KMS-11 (cell line): ENCODE data around the gene ISOC1.

Experiments used
- H2AFZ ChIP-seq: fragments of 200-600 bp; sonication (generic); 2 replicates; pipeline ENCODE4 v1.6.1; 2016; ENCODE audit warnings: antibody characterized with exemption, mixed run types, low read depth
- H3K27ac ChIP-seq: fragments of 200-600 bp; sonication (generic); 2 replicates; pipeline ENCODE4 v1.6.1; 2016; ENCODE audit warnings: mild to moderate bottlenecking, mixed run types
- H3K27me3 ChIP-seq: fragments of 200-600 bp; sonication (generic); 2 replicates; pipeline ENCODE4 v1.6.1; 2017; ENCODE audit warnings: mild to moderate bottlenecking, low read depth, mixed run types, moderate library complexity; ENCODE audit not compliant: insufficient read depth
- H3K36me3 ChIP-seq: fragments of 200-600 bp; sonication (generic); 2 replicates; pipeline ENCODE4 v1.6.1; 2017; ENCODE audit warnings: mild to moderate bottlenecking, mixed run types; ENCODE audit not compliant: insufficient read depth
- H3K4me1 ChIP-seq: fragments of 200-600 bp; sonication (generic); 2 replicates; pipeline ENCODE4 v1.6.1; 2016; ENCODE audit warnings: mild to moderate bottlenecking, low read depth, mixed run types; ENCODE audit not compliant: poor library complexity, severe bottlenecking
- H3K4me2 ChIP-seq: fragments of 200-600 bp; sonication (generic); 2 replicates; pipeline ENCODE4 v1.7.0; 2016; ENCODE audit warnings: mild to moderate bottlenecking, mixed run types
- H3K4me3 ChIP-seq: fragments of 200-600 bp; sonication (generic); IDR thresholded peaks from 2 replicates; pipeline ENCODE4 v1.6.1; 2017; ENCODE audit warnings: low read depth, low read length, mixed read lengths; ENCODE audit not compliant: insufficient read depth
- H3K79me2 ChIP-seq: fragments of 200-600 bp; sonication (generic); 2 replicates; pipeline ENCODE4 v1.6.1; 2016; ENCODE audit warnings: low read depth, mixed run types; ENCODE audit not compliant: insufficient read depth
- H3K9ac ChIP-seq: fragments of 200-600 bp; sonication (generic); 2 replicates; pipeline ENCODE4 v1.6.1; 2016; ENCODE audit warnings: mild to moderate bottlenecking, mixed run types
- H4K20me1 ChIP-seq: fragments of 200-600 bp; sonication (generic); 2 replicates; pipeline ENCODE4 v1.6.1; 2016; ENCODE audit warnings: mild to moderate bottlenecking, mixed run types; ENCODE audit not compliant: insufficient read depth
- TF ChIP-seq, protein P1 (sequence below): fragments of 200-600 bp; sonication (generic); conservative IDR thresholded peaks from 2 replicates; pipeline ENCODE4 v1.6.1; 2017; ENCODE audit warnings: low read depth, mild to moderate bottlenecking, antibody characterized with exemption, low read length, moderate library complexity, mixed read lengths

ISOC1 gene

DNA sequence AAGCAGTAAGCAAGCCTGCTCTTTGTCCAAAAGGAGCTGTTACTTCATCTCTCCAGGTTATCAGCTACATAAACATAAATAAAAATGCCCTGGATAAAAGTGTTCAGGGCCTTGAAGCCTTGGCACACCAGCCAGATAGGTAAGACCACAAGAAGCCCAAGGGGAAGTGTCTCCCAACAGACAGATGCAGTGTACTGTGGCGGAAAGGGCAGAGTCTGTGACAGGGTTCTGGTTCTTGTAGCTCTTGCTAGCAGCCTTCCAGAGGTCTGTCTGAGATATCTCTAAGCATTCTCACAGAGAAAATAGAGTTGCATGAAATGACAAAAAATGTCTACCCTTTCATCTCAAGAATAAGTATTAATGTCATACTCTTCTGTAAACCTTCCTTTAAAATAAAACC is 30.1 kb downstream of the ISOC1 start:
- H2AFZ ChIP-seq: no peak overlapping the region
- no peaks in the 10 kb centered on the region for H4K20me1 ChIP-seq
- no peak overlapping the region for H3K4me3 ChIP-seq
- peaks cover 18% of the 10 kb centered on the region for H3K4me1 ChIP-seq
- no peaks in the 10 kb centered on the region for H3K27me3 ChIP-seq
- no peak overlapping the region for H3K9ac ChIP-seq
- H3K79me2 ChIP-seq: no peaks in the 10 kb centered on the region
- no peak overlapping the region for H3K27ac ChIP-seq
- H3K36me3 ChIP-seq: no peaks in the 10 kb centered on the region
- TF ChIP-seq, protein P1, sequence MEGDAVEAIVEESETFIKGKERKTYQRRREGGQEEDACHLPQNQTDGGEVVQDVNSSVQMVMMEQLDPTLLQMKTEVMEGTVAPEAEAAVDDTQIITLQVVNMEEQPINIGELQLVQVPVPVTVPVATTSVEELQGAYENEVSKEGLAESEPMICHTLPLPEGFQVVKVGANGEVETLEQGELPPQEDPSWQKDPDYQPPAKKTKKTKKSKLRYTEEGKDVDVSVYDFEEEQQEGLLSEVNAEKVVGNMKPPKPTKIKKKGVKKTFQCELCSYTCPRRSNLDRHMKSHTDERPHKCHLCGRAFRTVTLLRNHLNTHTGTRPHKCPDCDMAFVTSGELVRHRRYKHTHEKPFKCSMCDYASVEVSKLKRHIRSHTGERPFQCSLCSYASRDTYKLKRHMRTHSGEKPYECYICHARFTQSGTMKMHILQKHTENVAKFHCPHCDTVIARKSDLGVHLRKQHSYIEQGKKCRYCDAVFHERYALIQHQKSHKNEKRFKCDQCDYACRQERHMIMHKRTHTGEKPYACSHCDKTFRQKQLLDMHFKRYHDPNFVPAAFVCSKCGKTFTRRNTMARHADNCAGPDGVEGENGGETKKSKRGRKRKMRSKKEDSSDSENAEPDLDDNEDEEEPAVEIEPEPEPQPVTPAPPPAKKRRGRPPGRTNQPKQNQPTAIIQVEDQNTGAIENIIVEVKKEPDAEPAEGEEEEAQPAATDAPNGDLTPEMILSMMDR: no peak
- H3K4me2 ChIP-seq: no peak overlapping the region

DNA sequence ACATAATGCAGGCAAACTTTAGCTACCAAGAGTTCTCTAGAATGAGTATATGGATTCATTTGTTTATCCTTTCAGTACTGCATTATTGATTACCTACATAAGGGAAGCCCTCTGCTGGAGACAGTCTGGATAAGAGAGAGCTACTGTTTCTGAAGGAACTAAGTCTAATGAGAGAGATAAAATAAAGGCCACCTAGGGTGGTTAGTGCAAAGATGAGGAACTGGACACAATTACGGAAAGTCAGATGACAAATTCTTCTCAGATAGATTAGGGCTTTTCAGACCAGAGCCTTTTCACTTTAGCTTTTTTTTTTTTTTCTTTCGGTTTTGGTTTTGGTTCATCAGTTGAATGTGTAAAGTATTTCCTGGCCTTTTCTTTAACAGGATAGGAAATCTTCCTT is 31.3 kb downstream of the ISOC1 start:
- Histone ChIP-seq H3K4me2 (peak overlapping the region; percentile 69), H3K4me3 (no peak overlapping the region), H4K20me1 (no peaks in the 10 kb centered on the region), H3K4me1 (peaks cover 18% of the 10 kb centered on the region), H3K36me3 (no peaks in the 10 kb centered on the region), H2AFZ (peak overlapping the region; percentile 68), H3K79me2 (no peaks in the 10 kb centered on the region), H3K9ac (peak overlapping the region; percentile 20; the same call in 1 of the 2 replicates), H3K27ac (peak overlapping the region; percentile 64), H3K27me3 (no peaks in the 10 kb centered on the region)
- TF ChIP-seq, protein P1: peak; percentile 20; the same call in 1 of the 2 replicates

DNA sequence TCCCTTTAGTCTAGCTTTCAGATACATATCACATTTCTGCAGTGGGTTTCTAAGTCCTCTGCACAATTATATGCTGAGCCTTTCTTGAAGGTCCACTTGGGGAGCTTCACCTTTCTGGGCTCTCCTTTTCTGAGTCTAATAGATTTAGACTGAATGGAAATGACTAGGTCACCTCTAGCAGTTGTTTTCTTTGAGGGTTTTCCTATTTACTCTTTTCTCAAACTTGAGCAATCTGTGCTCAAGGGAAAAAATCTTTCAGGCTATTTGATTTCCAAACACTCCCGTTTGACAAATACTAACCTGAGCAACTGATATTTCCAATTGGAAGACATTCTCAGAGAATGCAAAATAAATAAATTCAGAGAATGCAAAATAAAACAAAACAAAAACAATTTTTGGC is 39.0 kb downstream of the ISOC1 start:
- H4K20me1 ChIP-seq: no peaks in the 10 kb centered on the region
- no peak overlapping the region for H2AFZ ChIP-seq
- H3K4me1 ChIP-seq: no peaks in the 10 kb centered on the region
- no peak overlapping the region for H3K4me2 ChIP-seq
- no peaks in the 10 kb centered on the region for H3K27me3 ChIP-seq
- H3K27ac ChIP-seq: no peak overlapping the region
- H3K9ac ChIP-seq: no peak overlapping the region
- no peaks in the 10 kb centered on the region for H3K36me3 ChIP-seq
- H3K79me2 ChIP-seq: no peaks in the 10 kb centered on the region
- TF ChIP-seq, protein P1: no peak
- no peak overlapping the region for H3K4me3 ChIP-seq

DNA sequence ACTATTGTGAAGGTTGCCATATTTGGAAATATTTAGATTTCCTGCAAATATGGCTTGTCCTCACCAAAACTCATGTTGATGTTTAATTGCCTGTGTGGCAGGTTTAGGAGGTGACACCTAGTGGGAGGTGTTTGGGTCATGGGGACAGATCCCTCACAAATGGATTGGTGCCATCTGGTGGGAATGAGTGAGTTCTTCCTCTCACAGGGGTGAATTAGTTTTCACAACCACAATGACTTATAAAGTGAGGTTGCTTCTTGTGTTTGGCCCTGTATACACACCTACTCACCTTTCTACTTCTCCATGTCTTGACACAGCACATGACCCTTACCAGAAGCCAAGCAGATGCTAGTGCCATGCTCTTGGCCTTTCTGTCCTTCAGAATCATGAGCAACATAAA is 41.1 kb downstream of the ISOC1 start:
- H3K4me3 ChIP-seq: no peak overlapping the region
- TF ChIP-seq, protein P1: no peak
- no peak overlapping the region for H3K27ac ChIP-seq
- no peaks in the 10 kb centered on the region for H3K79me2 ChIP-seq
- no peak overlapping the region for H3K4me2 ChIP-seq
- no peaks in the 10 kb centered on the region for H3K4me1 ChIP-seq
- H3K36me3 ChIP-seq: no peaks in the 10 kb centered on the region
- H2AFZ ChIP-seq: no peak overlapping the region
- no peaks in the 10 kb centered on the region for H4K20me1 ChIP-seq
- H3K27me3 ChIP-seq: no peaks in the 10 kb centered on the region
- H3K9ac ChIP-seq: no peak overlapping the region
